Measurements from ENCODE around the gene DGAT2.

DNA sequence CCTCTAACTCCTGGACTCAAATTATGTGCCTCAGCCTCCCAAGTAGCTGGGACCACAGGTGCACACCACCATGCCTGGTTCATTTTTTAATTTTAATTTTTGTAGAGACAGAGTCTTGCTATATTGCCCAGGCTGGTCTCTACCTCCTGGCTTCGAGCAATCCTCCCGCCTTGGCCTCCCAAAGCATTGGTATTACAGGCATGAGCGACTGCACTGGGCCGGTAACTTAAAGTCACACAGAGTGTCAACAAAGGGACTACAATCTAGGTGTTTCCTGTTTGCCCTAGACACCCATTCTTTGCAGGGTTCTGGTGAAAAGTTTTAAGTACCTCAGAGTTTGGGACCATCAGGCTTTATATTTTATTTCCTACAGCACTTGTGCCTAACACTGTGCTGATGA lies 54.8 kb downstream of the DGAT2 start:
- TF ChIP-seq, protein P1, sequence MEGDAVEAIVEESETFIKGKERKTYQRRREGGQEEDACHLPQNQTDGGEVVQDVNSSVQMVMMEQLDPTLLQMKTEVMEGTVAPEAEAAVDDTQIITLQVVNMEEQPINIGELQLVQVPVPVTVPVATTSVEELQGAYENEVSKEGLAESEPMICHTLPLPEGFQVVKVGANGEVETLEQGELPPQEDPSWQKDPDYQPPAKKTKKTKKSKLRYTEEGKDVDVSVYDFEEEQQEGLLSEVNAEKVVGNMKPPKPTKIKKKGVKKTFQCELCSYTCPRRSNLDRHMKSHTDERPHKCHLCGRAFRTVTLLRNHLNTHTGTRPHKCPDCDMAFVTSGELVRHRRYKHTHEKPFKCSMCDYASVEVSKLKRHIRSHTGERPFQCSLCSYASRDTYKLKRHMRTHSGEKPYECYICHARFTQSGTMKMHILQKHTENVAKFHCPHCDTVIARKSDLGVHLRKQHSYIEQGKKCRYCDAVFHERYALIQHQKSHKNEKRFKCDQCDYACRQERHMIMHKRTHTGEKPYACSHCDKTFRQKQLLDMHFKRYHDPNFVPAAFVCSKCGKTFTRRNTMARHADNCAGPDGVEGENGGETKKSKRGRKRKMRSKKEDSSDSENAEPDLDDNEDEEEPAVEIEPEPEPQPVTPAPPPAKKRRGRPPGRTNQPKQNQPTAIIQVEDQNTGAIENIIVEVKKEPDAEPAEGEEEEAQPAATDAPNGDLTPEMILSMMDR (IDR thresholded peaks at IDR 0.05 in 4 of 5, conservative IDR thresholded peaks at IDR 0.05 in 1 of 5), result no peak
- TF ChIP-seq POLR2A (IDR thresholded peaks at IDR 0.05), result no peak

All from gastrocnemius medialis (tissue), 4 donors.